Ovary (tissue), 9 donors: ENCODE data around the gene ZMYM5. TPM values are rescaled to one million over a fixed set of nuclear protein-coding genes. Genes with fewer than 3 reads are reported as not detected.
"Not testable (repeated sequence)": the region's sequence is repeated elsewhere in the genome, so short reads cannot be mapped to it uniquely, and the experiment has no call there.

Experiments used
- DNase-seq, 5 donors: peaks; one replicate each; pipeline ENCODE4 v3.0.0-alpha.2; 2019 to 2020
- H3K27ac ChIP-seq, 2 donors: fragments of 200-600 bp; one replicate each; pipeline versions ENCODE4 v1.5.1 to v1.8.0; 2019 to 2022
- H3K27me3 ChIP-seq: fragments of 200-600 bp; one replicate; pipeline ENCODE4 v1.8.0; 2022
- H3K36me3 ChIP-seq: fragments of 200-600 bp; sonication (generic); one replicate; pipeline ENCODE4 v1.5.1; 2019
- H3K4me1 ChIP-seq: one replicate; pipeline ENCODE4 v1.8.1; 2013; ENCODE audit warnings: mild to moderate bottlenecking, moderate library complexity; ENCODE audit not compliant: insufficient read depth
- H3K4me3 ChIP-seq: fragments of 200-600 bp; sonication (generic); one replicate; pipeline ENCODE4 v1.5.1; 2017
- H3K9me3 ChIP-seq, 2 donors: fragments of 200-600 bp in 1 of 2; sonication (generic) in 1 of 2; one replicate each; pipeline versions ENCODE4 v1.5.1 to v1.8.1; 2013 to 2019; ENCODE audit warnings: mild to moderate bottlenecking in 1 of 2, moderate library complexity in 1 of 2
- CTCF ChIP-seq, 3 donors: fragments of 450-650 bp in 2 of 3; fragments of 200-600 bp in 1 of 3; IDR thresholded peaks; one replicate each; pipeline versions ENCODE4 v1.5.1 to v1.8.0; 2016 to 2022; ENCODE audit warnings: antibody characterized with exemption in 3 of 3, mild to moderate bottlenecking in 1 of 3
- EP300 ChIP-seq: sonication (generic); formaldehyde crosslinking; IDR thresholded peaks from one replicate; pipeline ENCODE4 v1.6.1; 2017; ENCODE audit warnings: antibody characterized with exemption
- POLR2A ChIP-seq: fragments of 450-650 bp; IDR thresholded peaks from one replicate; pipeline ENCODE4 v1.6.1; 2017; ENCODE audit warnings: antibody characterized with exemption, mild to moderate bottlenecking, moderate library complexity
- WGBS, 3 donors: extraction: QIAGEN DNeasy Blood & Tissue Kit in 1 of 3; methylation state at CpG; one replicate each; pipeline versions ENCODE4 v1.1.5 to v1.1.7; 2013 to 2017; 5-methylcytosine and 5-hydroxymethylcytosine counted together
- intact Hi-C, 4 donors: fragments of 100-400 bp; cut with DNase I; formaldehyde crosslinking; loops; one replicate each; pipeline versions ENCODE4 v1.11.0 to v1.15.1; 2022 to 2023
- polyA plus RNA-seq, 2 donors: library from polyadenylated mRNA; stranded (reverse); fragments of 200-250 nt in 1 of 2; fragments of 350-450 nt in 1 of 2; fragmentation: Illumina TruSeq in 1 of 2; extraction: RNeasy Lipid Tissue Mini Kit (QIAGEN cat#74804) in 1 of 2; gene quantifications; one replicate each; pipeline ENCODE4 v1.2.3, GENCODE V29; 2013 to 2014
- total RNA-seq, 7 donors: library from RNA; depleted of rRNA in 2 of 7; stranded (reverse); fragments of >200 nt in 2 of 7; fragmentation: NEBNext Ultra II Directional in 3 of 7; extraction: Animal tissue kit (Norgen Biotek cat#: 25700) in 3 of 7; gene quantifications; one replicate each; pipeline versions ENCODE4 v1.1.0 to v1.2.4, GENCODE V29; 2016 to 2023
- donor health status: DM: no; HTN: no; CAD: no; lungs with moderate emphysema.
- donor health status: DM: no; HTN: no; CAD: no.
- donor health status: Bipolar disorder and iron deficiency.
- donor health status: DM: yes; HTN: yes; CAD: no.
- donor health status: DM: no; HTN: no; CAD: no.
- donor health status: DM: yes; HTN: yes; CAD: no.

ZMYM5 gene
- total and polyA plus RNA-seq, 9 donors = 8.0 to 19.4 (median 14.7) TPM

DNA sequence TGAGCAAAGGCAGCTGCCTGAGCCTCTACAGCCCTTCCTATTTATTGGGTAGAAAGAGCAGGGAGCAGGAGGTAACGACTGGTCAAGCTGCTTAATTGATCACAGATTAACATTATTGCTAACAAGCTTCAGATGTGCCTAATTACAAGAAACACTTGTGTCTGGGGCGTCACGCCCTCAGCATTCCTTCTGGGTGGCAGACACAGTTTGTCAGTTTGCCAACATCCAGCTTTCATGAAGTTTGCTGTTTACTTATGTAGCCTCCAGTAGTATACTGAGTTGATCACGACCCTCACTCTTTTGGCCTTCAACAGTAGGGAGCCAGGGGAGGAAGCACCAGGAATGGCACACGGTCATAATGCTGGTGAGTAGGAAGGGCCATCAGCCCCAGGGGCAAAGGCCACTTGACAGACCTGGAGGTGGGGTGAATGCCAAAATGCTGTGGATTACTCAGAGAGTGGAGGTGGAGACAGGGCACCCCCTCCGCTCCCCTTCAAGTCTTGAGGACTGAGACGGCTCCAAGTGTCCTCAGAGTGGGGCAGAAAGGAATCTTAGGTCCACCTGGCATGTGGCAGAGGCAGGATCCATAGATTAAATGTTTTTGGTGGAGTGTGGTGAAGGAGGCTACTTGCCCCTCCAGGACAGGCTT lies 45.8 kb downstream of the ZMYM5 start:
- intact Hi-C loops = no loop called here
- 88 to 91% (median 88%) methylated on average over 7 of the region's 7 CpGs for WGBS, 3 donors
- Histone ChIP-seq H3K4me1 (no peaks in the 10 kb centered on the region), H3K27me3 (no peaks in the 10 kb centered on the region), H3K9me3 (no peaks in the 10 kb centered on the region), H3K27ac (no peak overlapping the region), H3K4me3 (no peak overlapping the region), H3K36me3 (no peaks in the 10 kb centered on the region)
- TF ChIP-seq POLR2A = no peak
- DNase-seq = no peak

DNA sequence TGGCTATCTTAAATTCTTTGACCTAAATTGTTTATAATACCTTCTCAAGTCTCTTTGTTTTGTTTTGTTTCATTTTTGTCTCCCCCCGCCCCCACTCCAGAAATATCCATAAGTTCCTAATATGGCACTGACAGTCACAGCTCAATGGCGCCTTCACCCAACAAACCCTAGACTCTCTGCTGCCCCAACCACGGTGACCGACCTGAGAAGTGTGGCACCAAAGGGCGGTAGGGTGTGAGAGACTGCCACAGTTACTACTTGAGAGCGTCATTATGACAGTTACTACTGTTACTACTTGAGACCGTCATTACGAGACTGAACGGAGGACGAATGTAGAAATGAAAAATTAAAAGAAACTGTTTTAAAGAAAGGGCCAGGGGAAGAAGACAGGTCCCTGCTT lies 46.3 kb downstream of the ZMYM5 start:
- Histone ChIP-seq H3K4me3 (no peak overlapping the region), H3K27me3 (no peaks in the 10 kb centered on the region), H3K27ac (no peak overlapping the region), H3K4me1 (no peaks in the 10 kb centered on the region), H3K9me3 (no peaks in the 10 kb centered on the region), H3K36me3 (no peaks in the 10 kb centered on the region)
- intact Hi-C loops = no loop called here
- 96 to 99% (median 97%) methylated on average over 10 of the region's 10 CpGs for WGBS, 3 donors
- no peak for DNase-seq
- TF ChIP-seq EP300 = no peak
- no peak for TF ChIP-seq CTCF (IDR thresholded peaks at IDR 0.05)
- no peak for TF ChIP-seq POLR2A

DNA sequence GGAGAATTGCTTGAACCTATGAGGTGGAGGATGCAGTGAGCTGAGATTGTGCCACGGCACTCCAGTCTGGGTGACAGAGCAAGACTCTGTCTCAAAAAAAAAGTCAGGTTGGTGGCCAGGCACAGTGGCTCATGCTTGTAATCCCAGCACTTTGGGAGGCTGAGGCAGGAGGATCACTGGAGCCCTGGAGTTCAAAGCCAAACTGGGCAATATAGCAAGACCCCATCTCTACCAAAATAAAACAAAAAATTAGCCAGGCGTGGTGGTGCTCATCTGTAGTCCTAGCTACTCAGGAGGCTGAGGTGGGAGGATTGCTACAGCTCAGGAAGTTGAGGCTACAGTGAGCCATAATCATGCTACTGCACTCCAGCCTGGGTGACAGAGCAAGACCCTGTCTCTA lies 47.6 kb downstream of the ZMYM5 start:
- H3K4me1 ChIP-seq, intact Hi-C loops: not testable (repeated sequence)
- 94 to 97% (median 94%) methylated on average over 2 of the region's 2 CpGs for WGBS, 3 donors

GRCh38 chr13:19810996-19811881 lies 52.2 kb downstream of the ZMYM5 start:
- DNase-seq = no peak
- intact Hi-C loops = no loop called here
- Histone ChIP-seq H3K9me3 (no peaks in the 10 kb centered on the region), H3K27ac (no peak overlapping the region), H3K4me1 (no peaks in the 10 kb centered on the region), H3K4me3 (no peak overlapping the region), H3K36me3 (no peaks in the 10 kb centered on the region), H3K27me3 (no peaks in the 10 kb centered on the region)
- WGBS, 3 donors = 90 to 91% (median 90%) methylated on average over 7 of the region's 7 CpGs
- TF ChIP-seq EP300 (no peak), POLR2A (no peak), CTCF (IDR thresholded peaks at IDR 0.05) (no peak)

More for the DNA sequence above, 47.6 kb downstream of the ZMYM5 start:
- not testable (repeated sequence) for H3K27me3 ChIP-seq, H3K27ac ChIP-seq, H3K36me3 ChIP-seq, H3K9me3 ChIP-seq, DNase-seq, H3K4me3 ChIP-seq

DNA sequence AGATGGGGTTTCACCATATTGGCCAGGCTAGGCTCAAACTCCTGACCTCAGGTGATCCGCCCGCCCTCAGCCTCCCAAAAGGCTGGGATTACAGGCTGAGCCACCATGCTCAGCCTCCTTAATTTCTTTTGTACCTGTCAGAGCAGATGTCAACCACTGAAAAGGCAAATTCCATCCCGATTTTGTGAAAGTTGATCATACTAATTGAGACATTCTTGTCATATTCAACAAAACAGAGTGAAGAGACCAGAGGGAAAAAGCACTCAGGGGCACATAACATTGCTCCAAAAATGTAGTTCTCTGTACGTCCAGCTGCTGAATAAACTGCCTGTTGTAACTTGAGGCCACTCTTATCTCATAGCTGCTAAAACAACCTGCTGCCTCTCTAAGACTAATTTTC lies 53.3 kb downstream of the ZMYM5 start:
- WGBS, 3 donors = 80 to 84% (median 80%) methylated on average over 4 of the region's 4 CpGs
- Histone ChIP-seq H3K27me3 (no peaks in the 10 kb centered on the region), H3K27ac (no peak overlapping the region), H3K9me3 (no peaks in the 10 kb centered on the region), H3K36me3 (no peaks in the 10 kb centered on the region), H3K4me3 (no peak overlapping the region), H3K4me1 (no peaks in the 10 kb centered on the region)
- TF ChIP-seq POLR2A = no peak
- intact Hi-C loops = no loop called here
- DNase-seq = no peak

DNA sequence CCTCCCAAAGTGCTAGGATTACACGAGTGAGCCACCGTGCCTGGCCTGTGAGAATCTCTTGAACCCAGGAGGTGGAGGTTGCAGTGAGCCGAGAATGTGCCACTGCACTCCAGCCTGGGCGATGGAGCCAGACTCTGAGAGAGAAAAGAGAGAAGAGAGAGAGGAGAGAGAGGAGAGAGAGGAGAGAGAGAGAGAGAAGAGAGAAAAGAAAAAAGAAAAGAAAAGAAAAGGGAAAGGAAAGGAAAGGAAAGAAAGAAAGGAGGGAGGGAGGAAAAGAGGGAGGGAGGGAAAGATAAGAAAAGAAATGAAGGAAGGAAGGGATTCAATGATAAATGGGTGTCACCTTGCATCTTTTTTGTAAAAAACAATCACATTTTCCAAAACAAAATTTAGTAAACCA lies 57.7 kb downstream of the ZMYM5 start:
- no peaks in the 10 kb centered on the region for H3K4me1 ChIP-seq
- H3K4me3 ChIP-seq = no peak overlapping the region
- no peaks in the 10 kb centered on the region for H3K27me3 ChIP-seq
- no peak for DNase-seq
- no peak overlapping the region for H3K27ac ChIP-seq
- TF ChIP-seq CTCF (IDR thresholded peaks at IDR 0.05) (no peak), EP300 (no peak), POLR2A (no peak)
- H3K36me3 ChIP-seq = no peaks in the 10 kb centered on the region
- intact Hi-C loops = no loop called here
- WGBS, 3 donors = 79 to 87% (median 84%) methylated on average over 4 of the region's 4 CpGs
- no peaks in the 10 kb centered on the region for H3K9me3 ChIP-seq
